Islet precursor cell (in vitro differentiated cells): ENCODE results near the gene TMEM255A.
"Not testable (repeated sequence)": the region's sequence is repeated elsewhere in the genome, so short reads cannot be mapped to it uniquely, and the experiment has no call there.

ENCODE experiments used
- DNase-seq: peaks from one replicate; pipeline ENCODE4 v3.0.0-alpha.2; 2018

TMEM255A gene

DNA sequence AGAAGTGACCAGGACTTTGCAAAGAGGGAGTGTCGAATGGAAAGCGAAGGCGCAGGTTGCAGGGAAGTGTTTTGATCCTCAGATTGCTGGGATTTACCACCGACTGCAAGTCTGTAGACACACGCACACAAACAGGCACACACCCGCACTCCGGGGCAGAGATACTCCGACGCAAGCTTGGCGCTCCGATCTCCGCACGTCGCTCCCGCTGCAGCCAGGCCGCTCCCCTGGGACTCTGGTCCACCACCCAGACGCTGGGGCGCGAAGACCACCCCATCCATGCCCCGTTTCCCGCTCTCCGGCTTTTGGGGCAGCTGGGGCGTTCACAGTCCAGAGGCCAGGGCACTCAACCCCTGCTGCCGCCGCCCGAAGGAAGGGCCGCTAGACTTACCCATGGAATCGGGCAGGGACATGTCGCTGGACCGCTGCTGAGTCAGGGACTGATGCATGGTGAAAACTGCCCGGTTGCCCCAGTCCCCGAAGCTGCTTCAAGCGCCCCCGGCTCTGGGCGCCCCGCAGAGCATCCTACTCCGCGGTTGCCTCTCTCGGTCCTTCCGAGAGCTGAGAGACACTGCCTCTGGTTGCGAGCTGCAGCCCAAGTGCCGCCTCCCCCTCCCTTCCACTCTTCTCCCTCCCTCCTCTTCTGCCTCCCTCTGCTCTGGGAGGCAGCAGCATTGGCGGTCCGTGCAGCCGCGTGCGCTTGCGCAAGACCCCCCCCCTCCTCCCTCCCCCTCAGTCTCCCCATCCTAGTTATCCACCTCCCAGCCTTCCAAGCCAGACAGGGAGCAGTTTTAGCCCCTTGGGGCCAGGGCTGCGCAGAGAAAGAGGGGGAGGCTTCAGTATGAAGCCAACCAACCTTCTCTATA, at the start of gene TMEM255A:
TMEM255A (minus strand) TSS at position 601 of the 866 bp plus-strand sequence; CDS start at position 449, 152 bp downstream.
- DNase-seq, result peak; percentile 60

DNA sequence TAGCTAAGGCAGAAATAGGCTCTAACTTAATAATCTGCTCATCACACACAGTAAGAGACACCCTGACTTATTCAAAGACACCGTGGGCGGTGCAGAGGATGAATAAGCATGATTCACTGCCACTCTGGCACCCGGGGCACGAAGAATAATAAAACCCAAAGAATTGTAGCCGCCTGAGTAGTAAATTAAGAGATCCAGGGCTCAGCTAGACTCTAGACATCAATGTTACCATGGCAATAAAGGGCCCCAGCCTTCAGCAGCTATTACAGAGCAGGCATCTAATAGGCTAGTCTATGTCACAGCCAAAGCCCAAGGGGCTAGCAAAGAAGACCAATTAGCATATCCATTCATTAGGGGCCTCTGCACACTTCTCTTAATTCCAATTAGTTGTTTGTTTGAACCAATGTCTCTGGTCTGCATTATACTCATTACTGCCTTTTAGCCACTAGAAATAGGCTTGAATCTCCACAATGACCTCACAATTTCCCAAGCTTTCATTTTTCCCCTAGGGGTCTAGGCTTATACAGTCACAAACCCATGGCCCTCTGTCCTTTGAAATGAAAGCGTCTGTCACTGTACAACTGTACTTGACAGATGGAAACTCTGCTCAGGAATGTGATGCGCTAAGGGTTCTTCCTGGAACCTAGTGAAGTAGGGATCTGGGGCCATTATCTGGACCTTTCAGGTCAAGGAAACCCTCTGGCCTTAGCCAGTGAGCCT, 47.6 kb upstream of the TMEM255A start:
- DNase-seq, result no peak

DNA sequence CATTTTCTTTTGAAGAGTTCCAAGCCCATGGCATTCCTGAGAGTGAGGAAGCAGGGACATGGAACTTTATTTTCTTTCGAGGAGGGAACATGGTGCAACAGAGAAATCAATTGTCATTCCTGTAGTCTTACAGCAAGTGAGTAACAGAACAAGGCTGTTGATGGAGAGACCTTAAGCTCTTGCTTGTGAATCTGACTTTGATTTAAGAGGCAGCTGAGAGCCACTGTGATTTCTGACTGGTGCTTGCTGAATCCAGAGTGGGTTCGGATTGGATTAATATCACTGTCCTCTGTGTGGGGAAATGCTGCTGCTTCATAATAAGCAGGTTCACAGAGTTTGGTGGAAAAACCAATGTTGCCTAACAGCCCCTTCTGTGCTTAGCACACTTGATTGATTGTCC, 45.9 kb upstream of the TMEM255A start:
- DNase-seq, result no peak

DNA sequence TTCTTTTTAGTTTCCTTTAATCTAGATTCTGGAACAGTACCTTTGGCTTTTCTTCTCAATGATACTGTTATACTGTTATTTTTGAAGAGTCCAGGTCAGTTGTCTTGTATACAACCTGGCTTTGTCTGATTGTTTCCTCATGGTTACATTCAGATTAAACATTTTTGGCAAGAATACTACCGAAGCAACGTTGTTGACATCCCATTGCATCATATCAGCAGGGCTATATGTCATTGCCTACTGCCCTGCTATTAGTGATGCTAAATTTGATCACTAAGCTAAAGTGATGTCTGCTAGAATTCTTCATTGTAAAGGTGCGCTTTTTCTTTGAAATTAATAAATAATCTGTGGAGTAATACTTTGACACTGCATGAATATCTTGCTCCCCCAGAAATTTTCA, 44.8 kb upstream of the TMEM255A start:
- DNase-seq, result no peak

DNA sequence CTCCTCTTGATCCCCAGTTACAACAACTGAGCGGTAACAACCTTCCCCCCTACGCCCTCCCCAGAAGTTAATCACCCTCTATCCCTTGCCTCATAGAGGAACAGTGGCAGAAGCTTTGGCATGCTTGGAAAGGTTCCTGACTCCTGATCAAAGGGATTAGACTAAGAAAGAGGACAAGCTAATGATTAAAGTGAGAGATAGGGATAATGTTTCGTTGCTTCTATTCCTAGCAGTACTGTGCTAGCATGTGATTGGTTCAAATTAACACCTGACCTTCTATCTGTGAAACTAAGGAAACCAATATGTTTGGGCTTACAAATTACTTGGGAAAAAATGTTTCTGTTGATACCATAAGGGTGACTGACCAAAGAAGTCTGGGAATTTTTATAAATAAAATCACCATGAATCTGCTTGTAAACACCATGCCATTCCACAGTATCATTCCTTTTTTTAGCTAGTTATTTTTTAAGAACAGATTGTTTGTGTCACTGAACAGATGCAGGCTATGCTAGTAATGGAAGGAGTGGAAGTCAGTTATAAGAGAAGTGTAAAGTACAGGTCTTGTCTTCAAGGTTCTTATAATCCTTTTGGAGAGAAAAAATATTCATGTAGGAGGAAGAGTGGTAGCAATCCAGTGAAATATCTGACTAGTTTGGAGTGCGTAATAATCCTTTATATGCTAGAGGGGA, 39.3 kb upstream of the TMEM255A start:
- no peak for DNase-seq

DNA sequence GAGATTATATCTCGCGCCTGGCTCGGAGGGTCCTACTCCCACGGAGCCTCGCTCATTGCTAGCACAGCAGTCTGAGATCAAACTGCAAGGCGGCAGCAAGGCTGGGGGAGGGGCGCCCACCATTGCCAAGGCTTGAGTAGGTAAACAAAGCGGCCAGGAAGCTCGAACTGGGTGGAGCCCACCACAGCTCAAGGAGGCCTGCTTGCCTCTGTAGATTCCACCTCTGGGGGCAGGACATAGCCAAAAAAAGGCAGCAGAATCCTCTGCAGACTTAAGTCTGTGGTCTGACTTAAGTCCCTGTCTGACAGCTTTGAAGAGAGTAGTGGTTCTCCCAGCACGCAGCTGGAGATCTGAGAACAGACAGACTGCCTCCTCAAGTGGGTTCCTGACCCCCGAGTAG, 33.3 kb upstream of the TMEM255A start:
- DNase-seq, result not testable (repeated sequence)

DNA sequence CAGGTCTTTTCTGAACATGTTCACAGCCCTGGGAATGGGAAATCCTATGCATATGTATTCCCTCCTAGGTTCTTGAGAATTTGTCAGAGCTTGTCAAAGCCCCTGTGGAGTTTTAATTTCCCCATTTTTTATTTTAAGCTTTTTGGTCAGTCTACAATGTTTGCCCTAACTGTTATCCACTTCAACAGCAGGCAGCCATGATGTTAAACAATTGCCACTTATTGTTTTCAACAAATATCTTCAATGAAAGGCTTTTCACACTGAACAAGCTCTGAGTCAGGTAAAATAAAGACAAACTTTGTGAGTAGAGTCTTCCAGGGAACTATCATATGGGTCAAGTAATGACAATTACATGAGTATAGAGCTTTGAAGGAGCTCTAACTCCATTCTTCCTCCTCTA, 25.6 kb upstream of the TMEM255A start:
- no peak for DNase-seq

DNA sequence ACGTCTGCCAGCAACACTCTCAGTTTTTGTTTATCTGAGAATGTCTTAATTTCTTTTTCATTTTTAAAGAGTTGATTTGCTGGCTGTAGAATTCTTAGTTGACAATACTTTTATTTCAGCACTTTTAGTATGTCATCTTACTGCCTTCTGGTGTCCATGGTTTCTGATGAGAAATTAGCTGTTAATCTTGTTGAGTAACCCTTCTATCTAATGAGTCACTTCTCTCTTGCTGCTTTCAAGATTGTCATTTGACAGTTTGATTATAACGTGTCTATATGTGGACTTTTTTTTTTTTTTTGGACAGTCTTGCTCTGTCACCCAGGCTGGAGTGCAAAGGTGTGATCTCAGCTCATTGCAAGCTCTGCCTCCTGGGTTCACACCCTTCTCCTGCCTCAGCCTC, 24.0 kb upstream of the TMEM255A start:
- no peak for DNase-seq

DNA sequence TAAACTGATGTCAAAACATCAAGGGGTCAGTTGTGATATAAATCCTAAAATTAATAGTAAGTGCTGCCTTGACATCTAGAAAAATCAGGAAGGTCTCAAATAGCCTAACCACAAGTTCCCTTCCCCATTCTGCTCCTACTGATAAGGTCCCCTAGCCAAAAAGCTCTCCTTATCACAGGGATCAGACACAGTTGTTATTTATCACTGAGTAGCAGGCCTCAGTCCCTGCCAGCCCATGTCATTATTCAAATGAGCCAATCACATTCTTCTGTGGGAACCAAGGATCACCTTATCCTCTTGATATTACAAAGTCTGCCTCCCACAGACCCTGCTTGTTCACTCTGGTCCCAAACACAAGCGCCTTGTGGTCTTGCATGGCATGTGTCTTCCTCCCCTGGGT, 23.3 kb upstream of the TMEM255A start:
- DNase-seq, result no peak

DNA sequence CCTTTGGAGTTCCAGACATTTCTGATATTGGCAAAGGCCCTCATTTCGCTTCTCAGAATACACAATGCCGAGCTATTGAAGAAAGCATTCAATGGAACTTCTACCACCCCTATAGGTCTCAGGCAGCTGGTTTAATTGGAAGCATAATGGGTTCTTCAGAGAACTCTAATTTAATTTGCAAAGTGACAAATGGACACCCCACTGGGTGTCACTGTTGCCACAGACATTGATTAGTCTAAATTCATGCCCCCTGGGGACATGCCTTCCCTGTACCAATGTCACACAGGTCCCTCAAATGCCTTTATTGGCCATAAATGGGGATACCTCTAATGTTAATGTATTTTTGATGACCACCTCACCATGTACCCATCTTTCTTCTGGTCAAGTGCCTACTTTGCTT, 22.9 kb upstream of the TMEM255A start:
- no peak for DNase-seq

DNA sequence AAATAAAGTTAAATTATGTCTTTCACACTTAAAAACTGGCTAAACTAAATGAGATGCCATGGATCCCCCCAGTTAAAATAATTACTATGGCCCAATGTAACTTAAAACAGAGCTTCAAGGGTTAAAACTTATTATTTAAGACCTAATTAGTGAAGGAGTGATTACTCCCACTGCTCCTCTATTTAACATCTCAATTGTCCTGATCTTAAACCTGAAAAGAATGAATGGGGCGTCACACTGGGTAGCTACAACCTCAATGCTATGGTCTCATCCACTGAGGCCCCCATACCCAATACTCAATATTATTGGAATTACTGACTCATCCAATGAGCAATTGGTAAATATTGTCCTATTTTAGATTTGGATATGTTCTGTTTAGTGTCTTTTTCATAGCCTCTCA, 21.1 kb upstream of the TMEM255A start:
- no peak for DNase-seq

DNA sequence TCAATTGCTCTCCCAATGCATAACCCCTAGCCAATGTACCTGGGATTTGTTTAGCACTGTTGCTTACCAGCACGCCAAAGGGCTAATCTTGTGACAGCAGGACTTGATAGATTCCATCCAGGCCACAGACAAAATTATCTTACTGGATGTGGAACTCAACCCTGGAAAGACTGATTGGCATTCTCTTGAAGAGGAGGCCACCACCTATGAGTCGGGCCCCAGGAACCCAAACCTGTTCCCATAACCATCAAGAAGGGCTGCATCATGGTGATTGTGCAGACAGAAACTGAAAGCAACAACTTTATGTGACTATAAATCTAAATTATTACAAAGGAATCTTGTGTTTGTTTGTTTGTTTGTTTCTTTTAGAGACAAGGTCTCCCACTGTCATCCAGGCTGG, 19.9 kb upstream of the TMEM255A start:
- no peak for DNase-seq

DNA sequence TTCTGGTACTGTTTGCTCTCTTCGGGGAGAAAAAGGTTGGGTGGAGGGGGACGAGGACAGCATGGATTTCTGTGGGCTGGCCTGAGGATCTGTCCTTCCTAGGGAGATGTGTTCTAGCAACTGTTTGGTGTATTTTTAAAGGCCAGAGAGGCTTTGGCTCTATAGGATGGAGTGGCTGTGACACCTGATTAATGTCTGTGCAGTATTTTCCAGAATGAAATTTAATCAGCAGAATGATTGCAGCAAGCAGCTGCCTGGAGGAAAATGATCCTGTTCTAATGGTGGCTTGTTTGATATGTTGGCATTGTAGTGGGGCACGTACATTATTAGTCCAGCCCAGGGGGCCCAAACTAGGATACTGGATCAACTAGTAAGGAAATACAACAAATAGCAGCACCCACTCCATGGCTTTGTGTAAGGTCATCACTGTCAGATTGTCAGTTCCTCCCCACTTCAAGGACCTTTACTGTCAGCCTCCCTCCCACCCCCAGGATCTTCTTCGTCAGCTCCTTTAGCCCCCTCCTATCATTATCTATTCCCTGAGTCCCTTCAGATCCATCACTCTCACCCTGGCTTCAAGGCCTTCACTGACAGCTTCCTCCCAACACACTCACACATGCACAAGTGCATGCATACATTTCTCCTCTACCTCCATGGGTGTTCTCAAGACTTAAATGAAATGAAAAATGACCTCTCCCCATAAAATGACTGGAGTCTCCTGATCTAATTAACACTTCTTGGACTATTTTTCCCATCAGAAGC, 10.4 kb upstream of the TMEM255A start:
- DNase-seq, result no peak

DNA sequence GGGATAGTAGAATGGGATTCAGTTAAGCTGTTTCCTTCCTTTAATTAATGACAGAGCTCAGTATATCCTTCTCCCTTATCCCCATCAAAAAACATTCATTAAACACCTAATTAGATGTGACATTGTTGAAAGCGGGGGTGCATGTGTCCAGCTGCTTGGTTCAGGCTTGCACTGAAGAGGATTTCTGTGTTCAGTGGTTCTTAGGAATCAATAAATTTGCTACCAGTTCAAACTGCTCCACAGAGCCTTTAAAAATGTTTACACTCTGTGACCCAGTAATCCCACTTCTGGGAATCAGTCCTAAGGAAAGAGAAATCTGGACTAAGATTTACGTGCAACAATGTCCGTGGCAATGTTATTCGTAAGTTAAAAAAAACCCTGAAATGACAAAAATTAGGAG, 7.2 kb upstream of the TMEM255A start:
- no peak for DNase-seq

DNA sequence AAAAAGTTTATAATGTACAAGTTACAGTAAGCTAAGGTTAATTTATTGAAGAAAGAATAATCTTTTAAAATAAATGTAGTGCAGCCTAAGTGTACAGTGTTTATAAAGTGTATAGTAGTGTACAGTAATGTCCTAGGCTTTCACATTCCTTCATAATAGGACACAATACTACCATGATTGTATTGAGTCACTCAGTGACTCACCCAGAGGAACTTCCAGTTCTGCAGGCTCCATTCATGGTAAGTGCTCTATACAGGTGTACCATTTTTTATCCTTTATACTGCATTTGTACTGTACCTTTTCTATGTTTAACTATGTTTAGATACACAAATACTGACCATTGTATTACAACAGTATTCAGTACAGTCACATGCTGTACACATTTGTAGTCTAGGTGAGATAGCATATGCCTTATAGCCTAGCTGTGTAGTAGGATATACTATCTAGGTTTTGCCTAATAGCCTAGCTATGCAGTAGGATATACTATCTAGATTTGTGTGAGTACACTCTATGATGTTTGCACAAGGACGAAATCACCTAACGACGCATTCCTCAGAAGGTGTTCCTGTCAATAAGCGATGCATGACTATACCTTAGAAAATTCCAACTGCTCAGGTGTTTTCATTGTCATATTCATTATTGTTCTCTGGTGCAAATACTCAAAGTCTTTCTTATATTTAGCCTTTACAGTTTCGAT, 5.5 kb upstream of the TMEM255A start:
- no peak for DNase-seq

DNA sequence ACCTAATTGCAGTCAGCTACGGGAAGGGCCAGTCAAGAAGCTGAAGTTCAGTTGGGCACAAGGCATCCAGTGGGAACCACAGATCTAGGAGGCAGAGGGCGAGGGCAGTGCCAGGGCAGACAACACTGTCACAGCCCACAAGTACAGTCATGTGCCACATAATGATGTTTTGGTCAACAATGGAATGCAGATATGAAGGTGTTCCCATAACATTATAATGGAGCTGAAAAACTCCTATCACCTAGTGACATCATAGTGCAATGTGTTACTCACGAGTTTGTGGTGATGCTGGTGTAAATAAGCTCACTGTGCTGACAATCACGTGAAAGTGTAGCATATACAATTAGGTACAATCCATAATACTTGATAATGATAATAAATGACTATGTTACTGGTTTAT, 4.5 kb upstream of the TMEM255A start:
- no peak for DNase-seq

DNA sequence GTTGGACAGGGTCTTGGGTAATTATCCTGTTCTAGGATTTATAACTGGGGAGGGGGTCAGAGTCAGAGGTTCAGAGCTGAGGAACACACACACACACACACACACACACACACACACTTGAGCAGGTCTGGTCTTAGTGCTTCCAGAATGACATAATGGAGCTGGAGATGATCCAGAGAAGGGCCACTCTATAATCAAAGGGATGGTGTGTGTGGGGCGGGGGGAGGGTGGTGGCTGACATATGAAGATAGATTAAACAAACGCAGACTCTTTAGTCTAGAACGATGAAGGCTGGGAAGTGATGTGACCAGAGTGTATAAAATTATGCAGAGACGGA, 434 bp upstream of the TMEM255A start:
- DNase-seq, result no peak

DNA sequence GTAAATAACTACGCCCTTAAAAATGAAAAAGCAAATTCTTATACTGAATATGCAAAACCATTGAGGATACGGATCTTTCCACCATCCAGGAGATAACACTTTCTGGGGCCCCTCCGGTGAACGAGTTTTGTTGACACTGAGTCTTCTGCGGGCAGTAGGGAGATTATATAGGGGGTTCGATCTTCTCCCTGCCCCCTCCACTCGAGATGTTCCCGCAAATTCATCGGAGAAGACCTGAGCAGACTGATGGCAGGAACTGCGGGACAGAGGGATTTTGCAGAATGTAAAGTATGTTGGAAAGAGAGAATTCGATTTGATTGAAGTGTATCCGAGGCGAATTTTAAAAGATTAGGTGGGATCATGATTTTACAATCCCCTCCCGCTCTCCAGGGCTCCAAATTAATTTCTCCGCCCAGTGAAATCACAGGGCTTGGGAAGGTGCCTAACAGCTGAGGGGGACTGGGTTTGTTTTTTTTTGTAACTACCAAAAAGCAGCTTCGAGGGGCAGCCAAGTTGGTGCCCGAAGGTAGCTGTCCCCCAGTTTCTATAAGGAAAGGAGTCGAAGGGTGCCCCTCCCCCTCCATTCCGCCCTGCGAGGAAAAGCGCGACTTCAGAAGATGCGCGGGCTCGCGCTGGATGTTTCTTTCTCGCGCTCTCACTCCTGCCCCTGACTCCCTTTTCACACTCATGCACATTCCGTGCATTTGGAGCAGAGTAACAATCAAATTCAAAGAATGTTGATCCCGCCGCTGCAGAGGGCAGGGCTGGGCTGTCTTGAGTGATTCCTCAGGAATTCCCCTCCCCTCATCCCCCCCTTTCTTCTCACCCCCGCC, 1.2 kb downstream of the TMEM255A start:
- peak; percentile 66 for DNase-seq

DNA sequence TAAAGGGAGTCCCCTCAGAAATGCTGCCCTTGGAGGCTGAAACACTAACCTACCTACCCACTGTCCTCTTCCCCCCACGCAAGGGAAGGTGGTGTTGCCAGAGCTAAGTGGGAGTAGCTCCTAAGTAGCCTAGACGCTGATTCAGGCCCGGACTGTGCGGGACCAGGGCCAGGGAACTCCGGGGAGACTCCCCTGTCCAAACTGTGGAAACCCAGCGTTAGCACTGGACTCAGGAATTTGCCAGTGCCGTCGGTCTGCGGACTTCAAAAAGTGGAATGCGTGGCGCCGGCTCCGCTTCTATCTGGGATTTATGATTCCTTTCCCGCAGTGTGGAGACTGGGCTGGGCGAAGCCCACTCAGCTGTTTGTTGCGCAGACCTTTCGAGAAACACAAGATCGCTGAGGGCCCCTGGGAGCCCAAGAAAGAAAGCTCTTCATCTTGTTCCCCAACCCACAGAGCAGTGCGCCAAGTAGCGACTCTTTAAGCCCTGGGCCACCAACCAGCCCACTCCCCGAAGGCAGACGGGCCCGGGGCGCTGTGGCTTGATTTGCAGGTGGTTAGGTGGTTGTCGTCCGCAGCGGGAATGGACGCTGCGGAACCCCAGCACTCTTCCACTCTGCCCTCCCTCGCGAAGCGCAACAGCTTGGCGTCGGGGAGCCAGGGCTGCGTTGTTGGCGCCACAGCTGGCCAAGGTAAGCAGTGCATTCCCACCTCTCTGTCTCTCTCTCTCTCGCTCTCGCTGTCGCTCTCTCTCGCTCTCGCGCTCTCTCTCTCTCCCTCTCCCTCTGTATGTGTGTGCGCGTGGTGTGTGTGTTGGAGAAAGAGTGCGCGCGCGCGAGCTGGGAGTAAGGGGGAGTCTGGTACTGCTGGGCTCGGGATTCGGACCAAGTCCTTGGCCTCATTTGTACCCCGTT, 2.0 kb downstream of the TMEM255A start:
- DNase-seq, result peak; percentile 87

DNA sequence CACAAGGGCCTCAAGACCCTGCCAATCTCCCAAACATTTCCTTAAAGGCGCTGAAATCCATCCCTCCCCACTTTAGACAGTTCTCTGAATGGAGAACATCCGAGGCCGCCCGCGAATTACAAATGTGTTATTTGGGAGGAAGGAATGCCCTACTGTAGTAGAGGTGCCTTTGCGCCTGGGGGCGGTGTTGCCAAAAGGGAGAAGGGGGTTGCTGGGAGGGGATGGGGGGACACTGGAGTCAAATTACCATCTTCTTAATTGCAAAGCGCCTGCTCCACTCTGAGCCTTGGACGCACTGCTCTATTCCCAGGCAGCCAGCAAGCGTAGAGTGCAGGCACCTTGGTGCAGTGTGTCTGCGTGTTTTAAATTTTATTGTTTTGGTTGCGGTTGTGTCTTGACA, 2.7 kb downstream of the TMEM255A start:
- DNase-seq, result peak; percentile 60
